Prostate gland (tissue), 2 donors: ENCODE results near the gene CA9. TPM values are rescaled to one million over a fixed set of nuclear protein-coding genes. Genes with fewer than 3 reads are reported as not detected.

Experiments
- DNase-seq: peaks from one replicate; pipeline ENCODE4 v3.0.0-alpha.2; 2019; ENCODE audit warnings: low spot score
- H3K27ac ChIP-seq, 2 donors: fragments of 200-600 bp; sonication (generic); 2 replicates each; pipeline ENCODE4 v1.5.1; 2017 to 2019
- H3K27me3 ChIP-seq: fragments of 200-600 bp; sonication (generic); replicated peaks from 2 replicates; pipeline ENCODE4 v1.5.1; 2019; ENCODE audit not compliant: insufficient read depth
- H3K36me3 ChIP-seq, 2 donors: fragments of 200-600 bp; sonication (generic); 1 replicate in 1 of 2; 2 replicates in 1 of 2; pipeline versions ENCODE4 v1.5.1 to v1.8.1; 2017 to 2019
- H3K4me1 ChIP-seq: fragments of 200-600 bp; sonication (generic); replicated peaks from 2 replicates; pipeline ENCODE4 v1.5.1; 2019
- H3K4me3 ChIP-seq, 2 donors: fragments of 200-600 bp; sonication (generic); 2 replicates each; pipeline ENCODE4 v1.5.1; 2017 to 2019
- H3K9me3 ChIP-seq: fragments of 200-600 bp; sonication (generic); 2 replicates; pipeline ENCODE4 v1.5.1; 2017
- POLR2A ChIP-seq: fragments of 450-650 bp; IDR thresholded peaks from one replicate; pipeline ENCODE4 v1.6.1; 2016; ENCODE audit warnings: antibody characterized with exemption, mild to moderate bottlenecking
- POLR2AphosphoS5 ChIP-seq: sonication (generic); formaldehyde crosslinking; IDR thresholded peaks from one replicate; pipeline ENCODE4 v1.6.1; 2017; ENCODE audit warnings: antibody characterized with exemption
- WGBS: methylation state at CpG from one replicate; pipeline ENCODE4 v1.1.5; 2018; 5-methylcytosine and 5-hydroxymethylcytosine counted together
- intact Hi-C: fragments of 100-400 bp; cut with DNase I; formaldehyde crosslinking; loops from one replicate; pipeline ENCODE4 v1.14.2; 2022
- total RNA-seq, 2 donors: library from RNA; depleted of rRNA; stranded (reverse); fragments of >200 nt; gene quantifications; one replicate each; pipeline ENCODE4 v1.1.0, GENCODE V29; 2016
- TF ChIP-seq, protein P1 (sequence below), 4 experiments: fragments of 200-600 bp in 2 of 4; fragments of 450-650 bp in 2 of 4; sonication (generic) in 2 of 4; IDR thresholded peaks; 1 replicate in 3 of 4; 2 replicates in 1 of 4; pipeline ENCODE4 v1.5.1; 2016 to 2019; ENCODE audit warnings: antibody characterized with exemption in 4 of 4, mild to moderate bottlenecking in 2 of 4, moderate library complexity in 2 of 4

The CA9 gene
- total RNA-seq, 2 donors from 2014 or later, result not detected

DNA sequence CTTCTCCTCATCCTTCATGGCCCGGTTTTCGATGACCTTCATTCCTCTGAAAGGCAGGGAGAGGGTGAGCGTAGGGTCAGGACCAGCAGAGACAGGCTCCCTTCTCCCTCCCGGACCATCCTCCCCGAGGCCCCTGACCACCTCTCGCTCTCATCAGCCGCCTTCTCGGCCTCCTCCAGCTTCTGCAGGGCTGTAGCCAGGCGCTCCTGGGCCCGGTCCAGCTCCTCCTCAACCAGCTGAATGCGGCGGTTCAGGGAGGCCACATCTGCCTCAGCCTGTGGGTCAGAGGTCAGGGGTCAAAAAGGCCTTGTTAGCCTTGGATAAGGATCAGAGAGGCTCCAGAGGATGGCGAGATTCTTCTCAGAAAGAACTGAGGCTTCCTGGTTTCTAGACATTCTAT lies 11.8 kb downstream of the CA9 start:
- WGBS, result 62% methylated on average over 13 of the region's 13 CpGs
- no peaks in the 10 kb centered on the region for H3K27me3 ChIP-seq
- H3K4me3 ChIP-seq, result peak overlapping the region in 1 of 2 donors; percentile 8
- no peak for DNase-seq
- H3K9me3 ChIP-seq, result no peaks in the 10 kb centered on the region
- no peaks in the 10 kb centered on the region for H3K36me3 ChIP-seq
- peak overlapping the region; percentile 40 to 90 for H3K27ac ChIP-seq
- intact Hi-C loops, result no loop called here
- H3K4me1 ChIP-seq, result no peaks in the 10 kb centered on the region
- TF ChIP-seq POLR2AphosphoS5 (no peak), POLR2A (no peak)
- TF ChIP-seq, protein P1, sequence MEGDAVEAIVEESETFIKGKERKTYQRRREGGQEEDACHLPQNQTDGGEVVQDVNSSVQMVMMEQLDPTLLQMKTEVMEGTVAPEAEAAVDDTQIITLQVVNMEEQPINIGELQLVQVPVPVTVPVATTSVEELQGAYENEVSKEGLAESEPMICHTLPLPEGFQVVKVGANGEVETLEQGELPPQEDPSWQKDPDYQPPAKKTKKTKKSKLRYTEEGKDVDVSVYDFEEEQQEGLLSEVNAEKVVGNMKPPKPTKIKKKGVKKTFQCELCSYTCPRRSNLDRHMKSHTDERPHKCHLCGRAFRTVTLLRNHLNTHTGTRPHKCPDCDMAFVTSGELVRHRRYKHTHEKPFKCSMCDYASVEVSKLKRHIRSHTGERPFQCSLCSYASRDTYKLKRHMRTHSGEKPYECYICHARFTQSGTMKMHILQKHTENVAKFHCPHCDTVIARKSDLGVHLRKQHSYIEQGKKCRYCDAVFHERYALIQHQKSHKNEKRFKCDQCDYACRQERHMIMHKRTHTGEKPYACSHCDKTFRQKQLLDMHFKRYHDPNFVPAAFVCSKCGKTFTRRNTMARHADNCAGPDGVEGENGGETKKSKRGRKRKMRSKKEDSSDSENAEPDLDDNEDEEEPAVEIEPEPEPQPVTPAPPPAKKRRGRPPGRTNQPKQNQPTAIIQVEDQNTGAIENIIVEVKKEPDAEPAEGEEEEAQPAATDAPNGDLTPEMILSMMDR (IDR thresholded peaks at IDR 0.05), result no peak

- intact Hi-C loops, result no loop called here
- DNase-seq, result no peak
- no peaks in the 10 kb centered on the region for H3K4me1 ChIP-seq
- H3K9me3 ChIP-seq, result no peaks in the 10 kb centered on the region
- TF ChIP-seq POLR2A (no peak), POLR2AphosphoS5 (no peak)
- TF ChIP-seq, protein P1 (IDR thresholded peaks at IDR 0.05), result no peak
- no peaks in the 10 kb centered on the region for H3K27me3 ChIP-seq
- 51% methylated on average over 11 of the region's 11 CpGs for WGBS
- peak overlapping the region; percentile 12 to 76 for H3K4me3 ChIP-seq
- H3K27ac ChIP-seq, result peak overlapping the region; percentile 90 to 92
- no peaks in the 10 kb centered on the region for H3K36me3 ChIP-seq
Measured at GRCh38 chr9:35686222-35687203, 12.8 kb downstream of the CA9 start.

DNA sequence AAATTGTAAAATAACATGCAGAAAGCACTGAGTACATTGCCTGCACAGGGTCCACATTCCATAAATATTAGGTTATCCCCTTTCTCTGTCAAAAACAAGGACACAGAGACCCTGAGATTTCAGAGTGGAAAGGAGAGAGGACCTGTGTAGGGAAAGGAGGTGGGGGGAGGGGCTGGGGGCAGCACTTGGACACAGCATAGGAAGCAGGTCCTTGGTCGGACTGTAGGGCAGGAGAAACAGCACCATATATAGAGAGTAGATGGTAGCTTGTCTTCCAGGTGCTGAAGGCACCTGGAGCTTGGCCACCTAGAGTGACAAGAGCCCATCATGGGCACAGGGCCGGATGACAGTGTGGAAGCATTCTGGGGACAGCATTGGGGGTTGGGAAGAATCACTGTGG lies 13.6 kb downstream of the CA9 start:
- intact Hi-C loops, result no loop called here
- no peak for DNase-seq
- 54% methylated on average over 2 of the region's 2 CpGs for WGBS
- Histone ChIP-seq H3K27me3 (no peaks in the 10 kb centered on the region), H3K36me3 (no peaks in the 10 kb centered on the region), H3K27ac (peak overlapping the region; percentile 90 to 92), H3K9me3 (no peaks in the 10 kb centered on the region), H3K4me1 (no peaks in the 10 kb centered on the region), H3K4me3 (peak overlapping the region in 1 of 2 donors; percentile 76)
- TF ChIP-seq POLR2AphosphoS5 (no peak), POLR2A (no peak)
- TF ChIP-seq, protein P1 (IDR thresholded peaks at IDR 0.05), result no peak

GRCh38 chr9:35687972-35688557 lies 14.3 kb downstream of the CA9 start:
- intact Hi-C loops, result no loop called here
- no peaks in the 10 kb centered on the region for H3K27me3 ChIP-seq
- peak overlapping the region; percentile 76 to 84 for H3K4me3 ChIP-seq
- TF ChIP-seq, protein P1 (IDR thresholded peaks at IDR 0.05), result no peak
- TF ChIP-seq POLR2A (no peak), POLR2AphosphoS5 (no peak)
- no peak for DNase-seq
- peak overlapping the region; percentile 90 to 92 for H3K27ac ChIP-seq
- no peaks in the 10 kb centered on the region for H3K4me1 ChIP-seq
- H3K36me3 ChIP-seq, result no peaks in the 10 kb centered on the region
- 75% methylated on average over 2 of the region's 2 CpGs for WGBS
- no peaks in the 10 kb centered on the region for H3K9me3 ChIP-seq
